HG03135 (cell line): ENCODE measurements around the gene RAB34.

Experiments
- ATAC-seq: cut with Tn5 transposase; IDR thresholded peaks from one replicate; pipeline ENCODE4 v1.9.1; 2021; ENCODE audit warnings: mild to moderate bottlenecking, moderate library complexity; ENCODE audit not compliant: unreplicated experiment

RAB34 gene

GRCh38 chr17:28688481-28688880 lies 29.2 kb downstream of the RAB34 start:
- no peak for ATAC-seq

GRCh38 chr17:28686296-28686695 lies 31.4 kb downstream of the RAB34 start:
- no peak for ATAC-seq

- ATAC-seq: no peak
These were observed 32.3 kb downstream of the RAB34 start for GRCh38 chr17:28685366-28685765.

GRCh38 chr17:28684963-28685362 lies 32.7 kb downstream of the RAB34 start:
- no peak for ATAC-seq

- ATAC-seq: no peak
These were observed 35.0 kb downstream of the RAB34 start for GRCh38 chr17:28682655-28683054.

GRCh38 chr17:28675980-28676379 lies 41.7 kb downstream of the RAB34 start:
- no peak for ATAC-seq

GRCh38 chr17:28675490-28675889 lies 42.2 kb downstream of the RAB34 start:
- no peak for ATAC-seq

- no peak for ATAC-seq
These were observed 47.8 kb downstream of the RAB34 start for GRCh38 chr17:28669918-28670317.

- ATAC-seq: no peak
These were observed 49.8 kb downstream of the RAB34 start for GRCh38 chr17:28667870-28668269.

GRCh38 chr17:28665994-28666393 lies 51.7 kb downstream of the RAB34 start:
- no peak for ATAC-seq
